DND-41 (cell line): ENCODE data around the gene GREB1L.

Experiments
- EZH2 ChIP-seq: IDR thresholded peaks from 3 replicates; pipeline ENCODE4 v1.6.1; 2012; ENCODE audit warnings: borderline replicate concordance, low read depth, mild to moderate bottlenecking, moderate library complexity, low read length, inconsistent platforms; ENCODE audit not compliant: severe bottlenecking
- TF ChIP-seq, protein P1 (sequence below): IDR thresholded peaks from 2 replicates; pipeline ENCODE4 v1.5.1; 2012; ENCODE audit warnings: borderline replicate concordance, low read length, moderate library complexity, mild to moderate bottlenecking; ENCODE audit not compliant: poor library complexity, severe bottlenecking; ENCODE audit errors: extremely low read depth

DNA sequence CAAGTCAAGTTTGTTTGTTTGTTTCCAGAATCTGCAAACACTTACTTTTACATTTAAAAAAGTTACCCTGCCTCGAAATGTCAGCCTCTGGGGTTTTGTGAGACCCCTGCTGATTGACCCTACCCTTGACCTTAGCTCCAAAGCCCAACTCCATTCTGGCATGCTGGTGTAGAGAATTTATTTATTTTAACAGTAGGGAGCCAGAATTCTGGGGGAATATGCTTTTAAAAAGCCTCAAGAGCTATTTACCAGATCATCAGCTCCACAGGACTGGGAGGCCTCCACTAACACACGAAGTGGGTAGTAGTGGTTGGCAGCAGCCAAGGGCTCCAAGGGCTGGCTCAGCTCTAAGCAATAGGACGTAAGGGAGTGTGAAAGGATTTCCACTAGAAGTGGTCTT is 23.2 kb upstream of the GREB1L start:
- no peak for TF ChIP-seq EZH2
- TF ChIP-seq, protein P1, sequence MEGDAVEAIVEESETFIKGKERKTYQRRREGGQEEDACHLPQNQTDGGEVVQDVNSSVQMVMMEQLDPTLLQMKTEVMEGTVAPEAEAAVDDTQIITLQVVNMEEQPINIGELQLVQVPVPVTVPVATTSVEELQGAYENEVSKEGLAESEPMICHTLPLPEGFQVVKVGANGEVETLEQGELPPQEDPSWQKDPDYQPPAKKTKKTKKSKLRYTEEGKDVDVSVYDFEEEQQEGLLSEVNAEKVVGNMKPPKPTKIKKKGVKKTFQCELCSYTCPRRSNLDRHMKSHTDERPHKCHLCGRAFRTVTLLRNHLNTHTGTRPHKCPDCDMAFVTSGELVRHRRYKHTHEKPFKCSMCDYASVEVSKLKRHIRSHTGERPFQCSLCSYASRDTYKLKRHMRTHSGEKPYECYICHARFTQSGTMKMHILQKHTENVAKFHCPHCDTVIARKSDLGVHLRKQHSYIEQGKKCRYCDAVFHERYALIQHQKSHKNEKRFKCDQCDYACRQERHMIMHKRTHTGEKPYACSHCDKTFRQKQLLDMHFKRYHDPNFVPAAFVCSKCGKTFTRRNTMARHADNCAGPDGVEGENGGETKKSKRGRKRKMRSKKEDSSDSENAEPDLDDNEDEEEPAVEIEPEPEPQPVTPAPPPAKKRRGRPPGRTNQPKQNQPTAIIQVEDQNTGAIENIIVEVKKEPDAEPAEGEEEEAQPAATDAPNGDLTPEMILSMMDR, result no peak
